GM12891 (cell line): ENCODE measurements around the gene LMNTD1.

Experiments used
- PAX5 ChIP-seq: IDR thresholded peaks from 2 replicates; pipeline ENCODE4 v1.6.1; 2011; ENCODE audit warnings: low read length, moderate library complexity, mild to moderate bottlenecking; ENCODE audit not compliant: insufficient read depth, severe bottlenecking
- POLR2A ChIP-seq: IDR thresholded peaks from 2 replicates; pipeline ENCODE4 v1.6.1; 2011; ENCODE audit warnings: low read depth, low read length, control low read depth
- POLR2AphosphoS5 ChIP-seq: IDR thresholded peaks from 2 replicates; pipeline ENCODE4 v1.6.1; 2011; ENCODE audit warnings: low read depth, low read length, control low read depth
- SPI1 ChIP-seq: IDR thresholded peaks from 2 replicates; pipeline ENCODE4 v1.6.1; 2011; ENCODE audit warnings: low read depth, low read length, control low read depth
- TAF1 ChIP-seq: IDR thresholded peaks from 2 replicates; pipeline ENCODE4 v1.6.1; 2011; ENCODE audit warnings: low read depth, low read length, control low read depth

GRCh38 chr12:25531502-25532052, 21.5 kb downstream of the LMNTD1 start:
- no peak for TF ChIP-seq POLR2A
- no peak for TF ChIP-seq POLR2AphosphoS5
- no peak for TF ChIP-seq TAF1
- no peak for TF ChIP-seq PAX5
- TF ChIP-seq SPI1: no peak
